Activated T-cell treated with anti-CD3 and anti-CD28 coated beads, Interleukin-2, amount 50 U/mL, for 48 hours (primary cell): ENCODE data around the gene FXN.

Source experiments
- DNase-seq, 2 experiments: peaks; one replicate each; pipeline ENCODE4 v3.0.0-alpha.2; 2020

The FXN gene

GRCh38 chr9:69147041-69147834 lies 111.7 kb downstream of the FXN start:
- no peak for DNase-seq

GRCh38 chr9:69149321-69149807 lies 113.8 kb downstream of the FXN start:
- DNase-seq = no peak
